GM18526 (cell line): ENCODE data around the gene SLC17A8.

Experiments
- POLR2A ChIP-seq: IDR thresholded peaks from 3 replicates; pipeline ENCODE4 v1.6.1; 2011; ENCODE audit not compliant: insufficient read length; ENCODE audit errors: extremely low read depth

The SLC17A8 gene

DNA sequence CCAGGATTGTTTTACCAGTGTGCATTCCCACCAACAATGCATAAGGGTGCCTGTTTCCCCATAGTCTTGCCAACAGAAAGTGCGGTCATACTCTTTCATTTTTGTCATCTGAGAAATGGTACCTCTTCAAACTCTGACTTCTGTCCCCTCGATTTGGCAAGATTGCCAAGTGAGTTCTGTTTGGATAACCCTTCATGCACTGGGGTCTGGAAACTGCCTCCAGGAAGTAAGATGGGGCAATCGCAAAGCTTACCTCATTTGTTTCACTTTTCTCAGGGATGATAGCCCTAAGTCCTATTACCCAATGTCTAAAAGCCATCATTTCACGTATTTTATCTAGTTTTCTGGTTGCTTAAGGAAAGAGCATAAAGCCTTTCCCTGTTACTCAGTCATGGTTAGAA is 88.2 kb downstream of the SLC17A8 start:
- no peak for TF ChIP-seq POLR2A

DNA sequence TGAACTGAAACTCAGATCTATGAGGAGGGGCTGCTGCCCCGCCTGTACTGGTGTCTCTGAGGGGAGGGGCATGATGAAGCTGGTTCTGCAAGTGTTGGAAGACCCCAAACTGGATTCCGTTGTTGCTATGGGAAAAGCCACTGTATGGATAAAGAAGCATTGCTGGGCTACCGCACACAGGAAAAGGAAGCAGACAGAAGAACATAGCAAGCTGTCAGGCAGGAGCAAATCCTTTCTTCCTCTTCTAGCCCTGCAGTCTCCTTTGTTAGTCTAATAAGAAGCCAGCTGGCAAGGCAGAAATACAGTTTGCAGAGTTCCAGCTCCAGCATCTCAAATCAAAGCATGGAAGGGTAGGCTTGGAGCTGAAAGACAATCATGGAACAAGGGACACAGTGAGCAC is 90.5 kb downstream of the SLC17A8 start:
- TF ChIP-seq POLR2A = no peak

DNA sequence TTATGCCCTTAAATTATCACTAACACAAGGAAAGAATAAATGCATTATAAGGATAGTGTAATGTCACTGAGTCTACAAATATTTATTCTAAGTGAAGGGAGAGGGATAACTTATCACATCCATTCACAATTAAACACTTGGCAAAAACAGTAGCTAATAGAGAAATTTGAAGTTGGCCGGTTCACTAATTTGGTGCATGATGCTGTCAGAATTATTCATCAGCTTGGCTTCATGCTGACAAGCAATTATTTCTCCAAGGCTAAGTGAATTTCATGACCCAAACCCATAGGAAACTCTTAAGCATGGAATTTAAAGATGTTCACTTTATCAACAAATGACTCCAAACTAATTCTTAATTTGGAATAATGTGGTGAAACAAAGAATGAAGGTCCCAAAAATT is 91.8 kb downstream of the SLC17A8 start:
- no peak for TF ChIP-seq POLR2A

DNA sequence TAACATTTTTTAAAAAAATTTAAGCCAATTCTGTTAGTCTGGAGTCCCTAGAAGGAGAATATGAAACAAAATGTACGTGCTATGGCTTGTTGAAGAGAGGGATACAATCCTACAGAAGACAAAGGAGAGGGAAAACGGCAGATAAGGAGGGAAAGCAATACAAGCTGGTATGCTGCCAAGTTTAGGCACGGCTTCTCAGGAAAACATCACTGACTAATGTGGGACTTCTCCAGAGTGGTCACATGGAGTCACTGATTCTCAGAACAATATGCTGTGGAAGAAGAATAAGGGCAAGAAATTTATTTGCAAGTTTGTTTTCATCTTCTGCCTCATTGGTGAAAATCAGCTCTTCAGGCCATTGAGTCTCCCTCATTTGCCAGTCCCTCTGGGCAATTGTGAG is 93.9 kb downstream of the SLC17A8 start:
- no peak for TF ChIP-seq POLR2A

DNA sequence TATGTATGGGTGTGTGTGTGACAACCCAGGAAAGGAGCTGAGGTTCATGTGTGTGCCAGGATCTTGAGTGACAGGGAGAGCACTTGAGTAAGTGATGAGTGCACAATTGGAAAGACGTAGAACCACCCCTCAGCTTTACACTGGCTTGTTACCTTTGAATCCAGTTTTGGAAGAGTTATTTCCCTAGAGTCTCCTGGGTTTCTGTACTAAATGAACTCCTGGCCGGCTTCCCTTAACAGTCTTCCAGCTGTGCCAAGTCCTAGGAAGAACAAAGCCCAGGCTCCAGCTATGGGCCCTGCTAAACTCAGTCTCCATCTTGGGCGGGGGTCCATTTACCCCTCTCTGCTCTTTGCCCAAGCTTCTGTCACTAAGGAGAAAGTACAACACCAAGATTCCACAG is 97.1 kb downstream of the SLC17A8 start:
- TF ChIP-seq POLR2A = no peak

DNA sequence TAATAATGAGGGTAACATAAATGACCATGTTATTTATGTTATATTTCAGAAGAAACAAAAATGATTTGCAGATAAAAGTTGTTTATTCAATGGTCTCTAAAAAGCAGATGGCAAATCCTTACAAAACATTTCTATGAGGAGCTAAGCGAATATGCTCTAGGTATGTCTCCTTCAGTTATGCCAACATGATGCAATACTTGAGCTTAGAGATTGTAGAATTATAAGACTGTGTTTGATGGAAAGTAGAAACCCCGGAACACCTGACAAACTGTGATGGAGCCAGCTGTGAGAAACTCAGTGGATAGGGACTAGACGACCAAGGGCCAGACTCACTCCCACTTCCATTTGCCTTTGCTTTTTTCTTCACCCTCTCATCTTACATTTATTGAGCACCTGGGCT is 99.0 kb downstream of the SLC17A8 start:
- no peak for TF ChIP-seq POLR2A

DNA sequence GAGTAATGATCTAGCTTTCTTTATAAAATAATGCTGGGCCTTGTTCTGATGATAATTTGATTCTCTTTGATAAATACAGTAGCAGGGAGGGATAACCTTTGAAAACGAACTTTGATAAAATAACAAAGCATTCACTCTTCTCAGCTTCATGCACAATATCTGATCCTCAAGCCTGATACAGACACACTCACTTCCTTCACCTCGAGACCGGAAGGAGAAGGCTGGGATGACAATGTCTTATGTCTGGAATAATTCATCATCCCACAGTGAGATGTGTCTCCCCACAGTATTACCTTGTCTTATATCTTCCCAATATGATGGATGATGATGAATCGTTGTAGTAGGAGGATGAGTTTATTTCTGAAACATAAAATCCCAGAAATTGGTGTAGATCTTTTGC is 101.3 kb downstream of the SLC17A8 start:
- no peak for TF ChIP-seq POLR2A

DNA sequence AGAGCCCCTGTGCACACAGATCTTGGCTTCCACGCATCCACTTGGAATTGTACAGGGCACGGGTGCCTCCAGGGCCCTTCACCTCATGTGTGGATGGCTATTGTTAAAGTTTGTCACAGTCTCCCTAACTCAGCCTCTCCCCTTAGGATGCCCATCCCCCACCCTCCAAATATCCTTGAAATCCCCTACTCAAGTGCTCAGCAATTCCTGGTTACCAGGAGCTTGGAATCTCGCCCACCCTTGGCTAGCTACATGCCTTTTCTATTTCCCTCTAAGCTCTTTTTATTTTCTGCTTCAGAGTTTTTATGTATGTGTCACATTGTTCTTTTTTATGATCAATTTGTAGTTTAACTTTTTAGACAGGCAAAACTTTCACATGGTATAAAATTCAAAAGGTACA is 103.8 kb downstream of the SLC17A8 start:
- no peak for TF ChIP-seq POLR2A

DNA sequence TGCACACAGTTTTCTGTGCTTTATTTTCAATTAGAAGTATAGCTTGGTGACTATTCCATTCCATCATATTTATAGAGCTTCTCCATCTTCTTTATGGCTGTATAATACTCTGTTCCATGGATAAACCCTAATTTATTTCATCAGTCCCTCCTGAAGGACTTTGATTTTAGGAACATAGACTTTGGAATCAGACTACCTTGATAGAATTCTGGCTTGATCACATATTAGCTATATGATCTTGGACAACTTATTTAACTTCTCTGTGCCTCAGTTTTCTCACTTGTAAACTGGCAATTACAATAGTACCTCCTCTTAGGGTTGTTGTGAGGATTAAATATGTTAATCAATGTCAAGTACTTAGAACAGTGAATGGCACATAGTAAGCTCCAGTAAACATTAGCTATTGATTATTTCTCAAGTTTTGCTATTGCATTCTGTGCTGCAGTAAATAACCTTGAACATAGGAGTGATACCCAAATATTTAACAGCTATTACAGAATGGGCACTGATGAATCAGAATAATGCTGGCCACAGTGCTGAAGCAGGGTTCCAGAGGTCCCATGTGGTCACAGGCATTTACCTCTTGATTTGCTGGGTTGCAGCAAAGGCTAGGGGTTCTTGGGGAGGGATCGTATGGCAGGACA is 104.6 kb downstream of the SLC17A8 start:
- TF ChIP-seq POLR2A = no peak

DNA sequence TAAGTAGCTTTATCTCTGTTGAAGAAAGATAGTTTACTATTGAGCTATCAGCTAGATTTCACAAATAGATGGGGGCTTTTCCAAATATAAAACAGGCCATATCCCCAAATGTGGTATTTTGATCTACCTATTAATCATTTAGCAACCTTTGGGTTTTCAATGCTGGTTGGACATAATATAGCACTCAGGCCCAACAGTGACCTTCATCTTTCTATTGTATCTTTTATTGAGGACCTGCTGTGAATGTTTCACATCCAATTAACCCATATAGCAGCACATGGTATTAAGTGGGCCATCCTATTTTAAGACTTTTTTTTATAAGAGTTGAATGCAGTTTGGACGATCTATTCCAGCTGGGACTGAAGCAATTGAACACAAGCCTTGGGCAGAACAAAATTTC is 106.8 kb downstream of the SLC17A8 start:
- no peak for TF ChIP-seq POLR2A

DNA sequence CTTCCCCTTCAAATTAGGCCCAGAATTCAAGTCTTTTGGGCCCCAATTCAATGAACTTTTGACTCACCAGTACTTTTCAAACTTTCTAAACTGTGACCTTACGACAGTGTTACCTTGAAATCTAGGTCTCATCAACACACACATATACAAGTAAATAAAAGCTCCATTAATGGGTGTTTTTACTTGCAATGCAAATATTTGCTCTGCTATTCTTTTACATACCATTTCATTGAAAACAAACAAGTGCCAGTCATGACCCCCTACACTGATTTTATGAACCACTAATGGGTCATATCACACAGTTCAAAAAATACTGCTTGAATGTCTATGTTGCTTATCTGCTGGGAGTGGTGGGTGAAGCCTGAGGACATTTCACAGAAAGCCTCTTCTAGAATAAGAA is 107.7 kb downstream of the SLC17A8 start:
- TF ChIP-seq POLR2A = no peak

DNA sequence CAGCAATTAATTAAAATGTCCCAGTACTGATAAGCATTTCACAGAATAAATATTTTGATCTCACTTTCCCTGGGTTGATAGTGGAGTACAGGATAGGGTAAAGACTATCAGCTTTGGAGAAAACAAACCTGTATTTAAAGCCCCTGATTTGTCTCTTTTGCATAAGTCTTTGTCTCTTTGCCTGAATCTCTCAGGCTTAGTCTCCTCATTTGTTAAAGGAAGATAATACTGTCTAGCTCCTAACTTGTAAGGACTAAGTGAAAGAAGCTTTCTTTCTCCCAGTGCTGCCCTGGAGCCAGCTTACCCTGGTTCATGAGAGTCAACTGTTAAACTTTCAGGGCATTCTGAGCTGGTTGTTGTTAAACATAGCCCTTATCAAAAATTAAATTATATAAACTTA is 111.3 kb downstream of the SLC17A8 start:
- no peak for TF ChIP-seq POLR2A
